B cell (primary cell): ENCODE results near the gene PHLDB1. TPM values are rescaled to one million over a fixed set of nuclear protein-coding genes. Genes with fewer than 3 reads are reported as not detected.

Experiments used
- ATAC-seq: fragments of 200-7000 bp; cut with Tn5 transposase; one replicate; pipeline ENCODE4 v1.10.0; 2021; ENCODE audit warnings: low read depth, mild to moderate bottlenecking, moderate number of reproducible peaks, moderate library complexity
- CTCF ChIA-PET: fragments of 350-600 bp; sonication (Branson Sonifier 250); formaldehyde crosslinking; loops from one replicate; lab custom pipeline; 2021; ENCODE audit warnings: antibody characterized with exemption, inconsistent platforms; lab: Charles Lee
- POLR2A ChIA-PET: fragments of 350-600 bp; sonication (Branson Sonifier 250); formaldehyde crosslinking; loops from one replicate; lab custom pipeline; 2021; ENCODE audit warnings: antibody characterized with exemption; lab: Charles Lee
- DNase-seq: peaks from one replicate; pipeline ENCODE4 v3.0.0; 2013
- H2AFZ ChIP-seq: 2 replicates; pipeline ENCODE4 v1.6.1; 2012; ENCODE audit warnings: mild to moderate bottlenecking, low read depth, low read length; ENCODE audit not compliant: insufficient read depth, poor library complexity, severe bottlenecking
- H3K27ac ChIP-seq, 2 donors: 1 replicate in 1 of 2; 2 replicates in 1 of 2; pipeline ENCODE4 v1.5.1; 2012 to 2013; ENCODE audit warnings: low read length in 2 of 2, mild to moderate bottlenecking in 2 of 2, moderate library complexity in 1 of 2
- H3K27me3 ChIP-seq, 4 experiments: fragments of 200-600 bp in 1 of 4; sonication (generic) in 1 of 4; replicated peaks in 1 of 4; 1 replicate in 2 of 4; 2 replicates in 2 of 4; pipeline versions ENCODE4 v1.6.1 to v1.7.0; 2013 to 2016; ENCODE audit warnings: low read length in 3 of 4, mild to moderate bottlenecking in 2 of 4, mixed read lengths in 1 of 4, moderate library complexity in 1 of 4; ENCODE audit not compliant: insufficient read depth in 4 of 4, control insufficient read depth in 3 of 4; ENCODE audit errors: control extremely low read depth in 1 of 4
- H3K36me3 ChIP-seq, 2 experiments: replicated peaks in 1 of 2; 1 replicate in 1 of 2; 2 replicates in 1 of 2; pipeline versions ENCODE4 v1.6.1 to v1.7.1; 2013; ENCODE audit warnings: low read length in 1 of 2; ENCODE audit not compliant: insufficient read depth in 2 of 2, control insufficient read depth in 1 of 2; ENCODE audit errors: control extremely low read depth in 1 of 2, extremely low read depth in 1 of 2
- H3K4me1 ChIP-seq, 2 donors: fragments of 200-600 bp in 1 of 2; sonication (generic) in 1 of 2; 1 replicate in 1 of 2; 2 replicates in 1 of 2; pipeline versions ENCODE4 v1.5.1 to v1.6.1; 2013 to 2017; ENCODE audit warnings: low read length in 2 of 2; ENCODE audit not compliant: control insufficient read depth in 2 of 2, insufficient read depth in 2 of 2
- H3K4me2 ChIP-seq: replicated peaks from 2 replicates; pipeline ENCODE3; 2012; ENCODE audit warnings: mild to moderate bottlenecking, low read depth, low read length; ENCODE audit not compliant: poor library complexity, severe bottlenecking
- H3K4me3 ChIP-seq, 5 experiments: fragments of 200-600 bp in 1 of 5; sonication (generic) in 1 of 5; 1 replicate in 3 of 5; 2 replicates in 2 of 5; pipeline versions ENCODE4 v1.5.1 to v1.7.0; 2011 to 2016; ENCODE audit warnings: low read length in 4 of 5, mild to moderate bottlenecking in 4 of 5, low read depth in 2 of 5, control low read depth in 1 of 5, moderate library complexity in 1 of 5; ENCODE audit not compliant: insufficient read depth in 1 of 5; ENCODE audit errors: control extremely low read depth in 1 of 5, extremely low read depth in 1 of 5
- H3K79me2 ChIP-seq: fragments of 200-600 bp; sonication (generic); one replicate; pipeline ENCODE4 v1.6.0; 2016; ENCODE audit warnings: low read length; ENCODE audit not compliant: control insufficient read depth, insufficient read depth
- H3K9ac ChIP-seq: fragments of 200-600 bp; sonication (generic); 2 replicates; pipeline ENCODE4 v1.6.1; 2017; ENCODE audit warnings: mild to moderate bottlenecking, low read length, moderate library complexity
- H3K9me3 ChIP-seq, 3 donors: one replicate each; pipeline versions ENCODE4 v1.6.1 to v1.7.1; 2013; ENCODE audit warnings: low read length in 2 of 3; ENCODE audit not compliant: control insufficient read depth in 2 of 3, insufficient read depth in 1 of 3; ENCODE audit errors: control extremely low read depth in 1 of 3
- H4K20me1 ChIP-seq: 2 replicates; pipeline ENCODE4 v1.6.0; 2012; ENCODE audit warnings: mild to moderate bottlenecking, low read length; ENCODE audit not compliant: insufficient read depth, control insufficient read depth, poor library complexity, severe bottlenecking
- H3K27ac Mint-ChIP-seq: one replicate; pipeline ENCODE4 v1.8.0; 2021; ENCODE audit warnings: mixed read lengths
- H3K27me3 Mint-ChIP-seq: one replicate; pipeline ENCODE4 v1.8.0; 2021; ENCODE audit warnings: mixed read lengths
- H3K4me1 Mint-ChIP-seq: one replicate; pipeline ENCODE4 v1.8.0; 2021; ENCODE audit warnings: mixed read lengths
- H3K4me3 Mint-ChIP-seq: one replicate; pipeline ENCODE4 v1.8.0; 2021; ENCODE audit warnings: mixed read lengths
- H3K9me3 Mint-ChIP-seq: one replicate; pipeline ENCODE4 v1.8.0; 2022; ENCODE audit warnings: mixed read lengths; ENCODE audit not compliant: insufficient read depth
- EZH2 ChIP-seq: IDR thresholded peaks from 2 replicates; pipeline ENCODE4 v1.6.1; 2012; ENCODE audit warnings: borderline replicate concordance, low read depth, mild to moderate bottlenecking, moderate library complexity, low read length; ENCODE audit not compliant: insufficient read depth, poor library complexity, severe bottlenecking
- WGBS: methylation state at CpG from one replicate; pipeline ENCODE4 v1.1.5; 2013; ENCODE audit warnings: missing lambda C conversion rate; ENCODE audit not compliant: insufficient coverage; 5-methylcytosine and 5-hydroxymethylcytosine counted together
- intact Hi-C: fragments of 100-400 bp; cut with micrococcal nuclease; formaldehyde crosslinking; loops from one replicate; pipeline ENCODE4 v1.10.0; 2022
- polyA plus RNA-seq: library from polyadenylated mRNA; depleted of rRNA; stranded (reverse); fragments of >200 nt; gene quantifications from 2 replicates; pipeline ENCODE4 v1.2.3, GENCODE V29; 2012
- total RNA-seq, 2 donors: library from RNA; stranded (reverse); fragments of 120-200 nt in 1 of 2; gene quantifications; 1 replicate in 1 of 2; 2 replicates in 1 of 2; pipeline versions ENCODE4 v1.2.3 to v1.2.4, GENCODE V29; 2013 to 2022
- TF ChIP-seq, protein P1 (sequence below): fragments of 200-600 bp; IDR thresholded peaks from one replicate; pipeline ENCODE4 v1.8.0; 2022; ENCODE audit warnings: antibody characterized with exemption, mild to moderate bottlenecking

PHLDB1 gene
- total and polyA plus RNA-seq, 2 donors (not counting 1 experiment from before 2014, with no cell fraction given): 0.46 to 2.4 TPM

DNA sequence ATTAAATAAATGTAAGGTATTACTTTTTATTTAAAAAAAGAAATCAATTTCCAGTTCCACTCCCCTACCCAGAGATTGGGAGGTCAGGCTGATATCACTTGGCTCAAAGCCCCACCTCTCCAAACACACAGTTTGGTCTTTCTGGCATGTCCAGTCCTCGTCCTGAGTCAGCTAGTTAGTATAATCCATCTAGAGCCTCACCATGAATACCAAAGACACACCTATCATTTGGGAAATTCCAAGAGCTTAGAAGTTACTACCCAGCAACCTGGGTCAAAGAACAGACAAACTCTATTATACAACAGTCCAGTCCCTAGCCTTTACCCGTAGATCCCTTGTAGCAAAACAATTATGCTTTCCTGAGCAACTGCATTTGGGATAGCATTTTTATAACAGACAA lies 62.6 kb downstream of the PHLDB1 start:
- TF ChIP-seq, protein P1, sequence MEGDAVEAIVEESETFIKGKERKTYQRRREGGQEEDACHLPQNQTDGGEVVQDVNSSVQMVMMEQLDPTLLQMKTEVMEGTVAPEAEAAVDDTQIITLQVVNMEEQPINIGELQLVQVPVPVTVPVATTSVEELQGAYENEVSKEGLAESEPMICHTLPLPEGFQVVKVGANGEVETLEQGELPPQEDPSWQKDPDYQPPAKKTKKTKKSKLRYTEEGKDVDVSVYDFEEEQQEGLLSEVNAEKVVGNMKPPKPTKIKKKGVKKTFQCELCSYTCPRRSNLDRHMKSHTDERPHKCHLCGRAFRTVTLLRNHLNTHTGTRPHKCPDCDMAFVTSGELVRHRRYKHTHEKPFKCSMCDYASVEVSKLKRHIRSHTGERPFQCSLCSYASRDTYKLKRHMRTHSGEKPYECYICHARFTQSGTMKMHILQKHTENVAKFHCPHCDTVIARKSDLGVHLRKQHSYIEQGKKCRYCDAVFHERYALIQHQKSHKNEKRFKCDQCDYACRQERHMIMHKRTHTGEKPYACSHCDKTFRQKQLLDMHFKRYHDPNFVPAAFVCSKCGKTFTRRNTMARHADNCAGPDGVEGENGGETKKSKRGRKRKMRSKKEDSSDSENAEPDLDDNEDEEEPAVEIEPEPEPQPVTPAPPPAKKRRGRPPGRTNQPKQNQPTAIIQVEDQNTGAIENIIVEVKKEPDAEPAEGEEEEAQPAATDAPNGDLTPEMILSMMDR: no peak
- CTCF ChIA-PET: interaction anchor here (0.9 kb wide), 1 partner anchor 10 kb away, joined by 4 read pairs; no protein-coding TSS in a partner anchor
- Histone ChIP-seq H3K9me3 (peaks cover 0 to 5% (median 3%) of the 10 kb centered on the region in 3 donors), H3K79me2 (no peaks in the 10 kb centered on the region), H4K20me1 (no peaks in the 10 kb centered on the region), H3K9ac (no peak overlapping the region), H3K4me3 (no peak overlapping the region), H3K4me1 (no peaks in the 10 kb centered on the region), H3K27me3 (peaks cover 0 to 6% (median 2%) of the 10 kb centered on the region in 4 experiments), H2AFZ (no peak overlapping the region), H3K27ac (no peak overlapping the region), H3K36me3 (no peaks in the 10 kb centered on the region), H3K4me2 (no peak overlapping the region)
- ATAC-seq (no peak), DNase-seq (no peak)
- peaks cover 9% of the 10 kb centered on the region for H3K9me3 Mint-ChIP-seq
- POLR2A ChIA-PET: no interaction called here
- no peak overlapping the region for H3K27ac Mint-ChIP-seq
- no peaks in the 10 kb centered on the region for H3K4me1 Mint-ChIP-seq
- peaks cover 30% of the 10 kb centered on the region for H3K27me3 Mint-ChIP-seq
- WGBS: 63% methylated on average over 1 of the region's 2 CpGs
- intact Hi-C loops: no loop called here
- H3K4me3 Mint-ChIP-seq: no peak overlapping the region

DNA sequence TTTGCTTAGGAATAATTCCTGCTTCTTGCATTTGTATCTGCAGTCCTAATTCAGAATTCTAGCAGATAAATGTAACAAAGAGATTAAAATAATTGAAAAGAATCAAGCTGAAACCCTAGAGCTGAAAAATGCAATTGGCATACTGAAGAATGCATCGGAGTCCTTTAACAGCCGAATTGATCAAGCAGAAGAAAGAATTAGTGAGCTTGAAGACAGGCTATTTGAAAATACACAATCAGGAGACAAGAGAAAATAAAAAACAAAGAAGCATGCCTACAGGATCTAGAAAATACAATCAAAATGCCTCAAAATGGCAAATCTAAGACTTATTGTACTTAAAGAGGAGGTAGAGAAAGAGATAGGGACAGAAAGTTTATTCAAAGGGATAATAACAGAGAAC lies 63.8 kb downstream of the PHLDB1 start:
- ChIA-PET CTCF (no interaction called here), POLR2A (no interaction called here)
- peaks cover 9% of the 10 kb centered on the region for H3K9me3 Mint-ChIP-seq
- no peak overlapping the region for H3K9ac ChIP-seq
- intact Hi-C loops: no loop called here
- H4K20me1 ChIP-seq: no peaks in the 10 kb centered on the region
- TF ChIP-seq, protein P1: no peak
- TF ChIP-seq EZH2: no peak
- no peak overlapping the region for H3K4me2 ChIP-seq
- H3K4me3 Mint-ChIP-seq: no peak overlapping the region
- DNase-seq (no peak), ATAC-seq (no peak)
- H3K4me3 ChIP-seq: no peak overlapping the region
- no peaks in the 10 kb centered on the region for H3K79me2 ChIP-seq
- no peak overlapping the region for H2AFZ ChIP-seq
- no peaks in the 10 kb centered on the region for H3K36me3 ChIP-seq
- no CpG with 5 or more reads among the region's 2 CpGs for WGBS
- H3K27me3 ChIP-seq: peaks cover 0 to 8% (median 3%) of the 10 kb centered on the region in 4 experiments
- H3K27me3 Mint-ChIP-seq: peaks cover 30% of the 10 kb centered on the region
- no peaks in the 10 kb centered on the region for H3K4me1 ChIP-seq
- no peak overlapping the region for H3K27ac ChIP-seq
- peaks cover 0 to 17% (median 8%) of the 10 kb centered on the region in 3 donors for H3K9me3 ChIP-seq
- no peak overlapping the region for H3K27ac Mint-ChIP-seq
- no peaks in the 10 kb centered on the region for H3K4me1 Mint-ChIP-seq
